Activated gamma-delta T cell treated with Interleukin-2 at 50 U/mL for 16 hours (primary cell): ENCODE measurements around the gene EIF2AK2.

Source experiments
- DNase-seq: peaks from one replicate; pipeline ENCODE4 v3.0.0-alpha.2; 2020

EIF2AK2 gene

DNA sequence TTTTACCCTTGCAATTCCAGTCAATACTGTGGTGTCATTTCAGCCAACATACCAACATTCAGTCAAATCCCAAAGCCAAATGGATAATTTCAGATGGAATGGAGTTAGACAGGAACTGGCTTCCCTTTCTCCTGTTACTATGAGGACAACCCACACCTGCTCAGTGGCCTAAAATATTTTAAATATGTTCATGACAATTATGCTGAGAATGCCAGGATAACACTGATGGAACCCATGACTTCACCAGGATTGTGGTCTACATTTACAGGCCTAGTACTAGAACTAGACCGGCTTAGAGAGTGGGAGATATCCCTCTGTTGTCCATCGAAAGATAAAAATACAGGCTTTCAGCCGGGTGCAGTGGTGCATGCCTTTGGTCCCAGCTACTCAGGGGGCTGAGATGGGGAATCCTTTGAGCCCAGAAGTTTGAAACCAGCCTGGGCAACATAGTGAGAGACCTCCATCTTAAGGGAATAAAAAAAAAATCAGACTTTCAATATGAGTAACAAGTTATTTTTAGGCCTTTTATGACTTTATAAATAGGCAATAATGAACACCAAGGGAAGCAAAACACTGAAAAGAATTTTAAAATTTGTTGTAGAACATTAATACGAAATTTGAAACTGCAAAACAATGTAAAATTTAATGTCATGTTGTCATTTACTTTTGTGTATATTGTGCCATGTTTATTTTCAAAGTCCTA lies 58.2 kb downstream of the EIF2AK2 start:
- no peak for DNase-seq

DNA sequence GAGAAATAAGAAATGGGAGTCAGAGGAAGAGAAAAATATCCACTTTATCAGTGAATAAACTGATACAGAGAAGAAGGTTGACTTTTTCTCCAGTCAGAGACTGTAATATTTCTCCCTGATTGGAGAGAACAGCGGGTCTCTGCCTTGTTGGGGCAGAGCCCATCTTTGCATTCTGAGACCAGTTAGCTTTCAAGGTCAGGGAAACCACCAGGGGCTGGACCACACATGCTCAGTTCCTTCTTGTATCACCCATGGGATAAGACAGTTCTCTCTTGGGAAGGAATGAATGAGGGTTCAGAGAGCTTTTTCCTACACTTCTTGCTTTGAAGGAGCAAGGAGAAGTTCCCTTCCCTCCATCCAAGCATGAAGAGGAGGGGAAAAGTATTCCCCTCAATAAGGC lies 60.2 kb downstream of the EIF2AK2 start:
- DNase-seq = no peak

GRCh38 chr2:37091873-37092272 lies 64.9 kb downstream of the EIF2AK2 start:
- DNase-seq = no peak

DNA sequence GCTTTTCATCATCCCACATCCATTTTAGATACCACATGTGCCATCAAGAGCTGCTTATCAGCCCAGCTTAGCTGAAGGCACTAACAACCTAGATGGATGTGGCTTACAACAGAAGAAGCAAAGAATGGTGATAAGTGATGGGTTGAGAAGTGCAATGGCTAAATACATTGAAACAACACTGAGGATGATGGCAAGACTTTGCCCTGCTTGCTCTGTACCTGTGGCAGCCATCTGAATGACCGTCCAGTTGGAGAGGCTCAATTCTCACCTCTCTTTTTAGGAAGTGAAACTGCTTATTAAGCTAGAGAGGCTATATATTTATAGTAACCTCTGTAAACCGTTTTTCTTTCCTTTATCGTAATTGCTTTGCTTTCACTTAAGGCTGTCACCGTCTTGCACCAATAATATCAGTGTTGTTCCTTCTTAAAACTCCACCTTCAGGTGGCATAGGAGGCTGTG lies 66.7 kb downstream of the EIF2AK2 start:
- no peak for DNase-seq

DNA sequence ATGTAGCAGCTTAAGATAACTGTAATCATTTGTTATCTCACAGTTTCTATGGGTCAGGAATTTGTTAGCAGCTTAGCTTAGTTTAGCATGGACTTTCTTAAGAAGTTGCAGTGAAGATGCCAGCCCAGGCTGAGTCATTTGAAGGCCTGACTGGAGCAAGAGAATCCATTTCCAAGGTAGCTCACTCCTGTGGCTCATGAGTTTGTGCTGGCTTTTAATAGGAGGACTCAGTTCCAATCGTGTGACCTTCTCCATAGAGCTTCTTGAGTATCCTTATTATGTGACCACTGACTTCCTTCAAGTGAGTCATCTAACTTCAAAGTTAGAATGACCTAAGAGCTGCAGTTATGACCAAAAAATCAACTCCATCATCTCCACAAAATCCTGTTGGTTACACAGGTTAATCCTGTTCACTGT lies 71.0 kb downstream of the EIF2AK2 start:
- no peak for DNase-seq

GRCh38 chr2:37084797-37085196 lies 72.0 kb downstream of the EIF2AK2 start:
- no peak for DNase-seq

GRCh38 chr2:37083873-37084794 lies 72.6 kb downstream of the EIF2AK2 start, which contains the start of the genes GPATCH11 and HEATR5B:
Gene GPATCH11, plus strand, starts transcription at chr2:37084518. Its CDS starts 3,864 bp downstream, at chr2:37088382.
Gene HEATR5B, minus strand, starts transcription at chr2:37084372. Its CDS starts 958 bp downstream, at chr2:37083414.
- peak; percentile 87 for DNase-seq

GRCh38 chr2:37080689-37081088 lies 76.1 kb downstream of the EIF2AK2 start:
- DNase-seq = no peak

DNA sequence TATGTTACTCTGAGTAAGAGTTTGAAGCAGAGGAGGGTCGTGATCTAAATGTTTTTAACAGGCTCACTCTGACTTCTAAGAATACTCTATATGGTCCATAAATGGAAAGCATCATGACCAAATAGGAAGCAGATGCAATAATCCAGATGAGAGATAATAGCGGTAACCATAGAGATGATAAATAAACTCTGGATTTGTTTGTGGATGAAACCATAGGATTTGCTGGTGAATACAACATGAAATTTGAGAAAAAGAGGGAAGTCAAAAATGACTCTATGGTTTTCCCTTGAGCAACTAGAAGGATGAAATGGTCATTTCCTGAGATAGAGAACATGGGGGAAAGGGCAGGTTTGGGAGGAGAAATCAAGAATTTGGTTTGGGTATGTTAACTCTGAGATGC lies 76.5 kb downstream of the EIF2AK2 start:
- no peak for DNase-seq

DNA sequence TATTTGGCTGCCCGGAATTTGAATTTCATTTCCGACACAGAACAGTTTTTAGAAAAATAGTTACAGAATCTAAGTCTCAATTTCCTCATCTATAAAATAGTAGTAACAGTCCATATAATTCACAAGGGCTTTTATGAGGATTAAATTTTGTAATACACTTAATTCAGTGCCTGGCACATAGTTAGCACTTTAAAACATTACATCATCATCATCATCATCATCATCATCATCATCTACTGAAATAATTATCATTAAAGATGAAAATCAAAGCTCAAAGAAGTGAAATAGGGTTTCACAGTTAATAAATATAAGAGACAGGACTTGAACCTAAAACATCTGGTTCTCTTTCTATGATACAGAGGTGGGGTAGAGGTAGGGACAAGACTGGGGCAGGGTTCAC lies 85.8 kb downstream of the EIF2AK2 start:
- no peak for DNase-seq

DNA sequence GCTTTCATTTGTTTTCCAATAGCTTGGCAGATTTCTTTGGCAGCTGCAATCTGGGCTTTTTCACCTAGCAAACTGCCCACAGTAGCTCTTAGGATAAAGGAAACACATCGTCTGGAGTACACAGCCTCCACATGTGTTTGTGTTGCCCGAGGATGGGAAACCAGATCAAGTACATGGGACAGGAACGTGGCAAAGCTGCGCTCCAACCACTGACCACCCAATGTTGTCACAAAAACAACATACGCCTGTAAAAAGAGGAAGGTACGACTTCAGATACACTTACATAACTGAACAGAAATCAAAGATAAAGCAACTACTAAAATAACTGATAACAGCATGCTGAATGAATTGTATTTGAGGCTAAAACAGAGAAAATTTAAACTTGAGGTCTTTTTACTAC lies 88.1 kb downstream of the EIF2AK2 start:
- no peak for DNase-seq

GRCh38 chr2:37061776-37062175 lies 95.0 kb downstream of the EIF2AK2 start:
- no peak for DNase-seq

- DNase-seq = no peak
Observed at GRCh38 chr2:37061013-37061711, 95.6 kb downstream of the EIF2AK2 start.

- DNase-seq = no peak
Observed at GRCh38 chr2:37060446-37060845, 96.3 kb downstream of the EIF2AK2 start.

DNA sequence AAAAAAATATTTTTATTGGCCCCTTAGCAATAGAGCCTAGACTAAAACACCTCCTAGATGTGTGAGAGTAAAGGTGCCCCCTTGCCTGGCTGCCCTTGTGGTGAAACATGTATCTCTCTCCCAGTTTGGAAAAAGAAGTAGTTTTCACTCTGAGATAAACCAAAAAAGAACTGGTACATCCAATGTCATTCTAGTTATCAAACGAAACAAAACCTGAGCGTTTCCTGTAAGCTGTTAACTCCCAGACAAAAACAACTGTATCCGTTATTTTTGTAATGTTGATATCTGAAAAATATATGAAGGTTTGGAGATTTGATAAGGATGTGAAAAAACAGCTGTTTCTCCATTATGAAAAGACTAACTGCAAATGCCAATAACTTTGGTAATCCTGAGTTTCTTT lies 96.9 kb downstream of the EIF2AK2 start:
- DNase-seq = no peak

GRCh38 chr2:37052600-37053332 lies 104.0 kb downstream of the EIF2AK2 start:
- DNase-seq = no peak
